ENCODE data around the gene CSHL1.

- TF ChIP-seq, protein P1, sequence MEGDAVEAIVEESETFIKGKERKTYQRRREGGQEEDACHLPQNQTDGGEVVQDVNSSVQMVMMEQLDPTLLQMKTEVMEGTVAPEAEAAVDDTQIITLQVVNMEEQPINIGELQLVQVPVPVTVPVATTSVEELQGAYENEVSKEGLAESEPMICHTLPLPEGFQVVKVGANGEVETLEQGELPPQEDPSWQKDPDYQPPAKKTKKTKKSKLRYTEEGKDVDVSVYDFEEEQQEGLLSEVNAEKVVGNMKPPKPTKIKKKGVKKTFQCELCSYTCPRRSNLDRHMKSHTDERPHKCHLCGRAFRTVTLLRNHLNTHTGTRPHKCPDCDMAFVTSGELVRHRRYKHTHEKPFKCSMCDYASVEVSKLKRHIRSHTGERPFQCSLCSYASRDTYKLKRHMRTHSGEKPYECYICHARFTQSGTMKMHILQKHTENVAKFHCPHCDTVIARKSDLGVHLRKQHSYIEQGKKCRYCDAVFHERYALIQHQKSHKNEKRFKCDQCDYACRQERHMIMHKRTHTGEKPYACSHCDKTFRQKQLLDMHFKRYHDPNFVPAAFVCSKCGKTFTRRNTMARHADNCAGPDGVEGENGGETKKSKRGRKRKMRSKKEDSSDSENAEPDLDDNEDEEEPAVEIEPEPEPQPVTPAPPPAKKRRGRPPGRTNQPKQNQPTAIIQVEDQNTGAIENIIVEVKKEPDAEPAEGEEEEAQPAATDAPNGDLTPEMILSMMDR (conservative IDR thresholded peaks at IDR 0.05), result no peak
- no peak for TF ChIP-seq EZH2 (IDR thresholded peaks at IDR 0.05; ENCODE audit: low read depth)
Observed at GRCh38 chr17:63918305-63918704, 7.2 kb upstream of the CSHL1 start.
